ENCODE data around the gene PRDM12.

PRDM12 gene

DNA sequence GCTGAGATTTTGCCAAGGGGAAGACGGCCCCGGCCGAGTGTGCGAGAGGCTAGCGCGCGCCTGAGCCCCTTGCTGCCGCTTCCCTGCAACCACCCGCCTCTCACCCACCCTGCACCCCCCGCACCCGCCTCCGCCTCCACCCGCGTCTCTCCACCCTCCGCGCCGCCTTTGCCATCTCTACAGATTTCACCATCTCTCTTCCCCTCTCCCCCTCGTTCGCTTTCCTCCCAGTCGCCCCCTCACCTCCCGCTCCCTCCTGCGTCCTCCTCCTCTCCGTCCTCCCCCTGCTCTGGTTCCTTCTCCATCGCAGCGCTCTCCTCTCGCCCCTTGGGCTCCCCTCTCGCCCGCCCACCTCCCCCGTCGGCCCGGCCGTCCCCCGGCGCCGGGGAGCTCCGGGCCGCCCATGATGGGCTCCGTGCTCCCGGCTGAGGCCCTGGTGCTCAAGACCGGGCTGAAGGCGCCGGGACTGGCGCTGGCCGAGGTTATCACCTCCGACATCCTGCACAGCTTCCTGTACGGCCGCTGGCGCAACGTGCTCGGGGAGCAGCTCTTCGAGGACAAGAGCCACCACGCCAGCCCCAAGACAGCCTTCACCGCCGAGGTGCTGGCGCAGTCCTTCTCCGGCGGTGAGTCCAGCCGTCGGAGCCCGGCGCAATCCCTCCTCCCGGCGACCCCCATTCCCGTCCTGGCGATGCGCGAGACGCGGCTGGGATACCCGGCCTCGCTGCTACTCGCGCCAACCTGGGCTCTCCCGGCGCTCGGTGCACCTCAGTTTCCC, at the start of gene PRDM12:
PRDM12 (plus strand) TSS at position 344 of the 778 bp plus-strand sequence; CDS start at position 404, 60 bp downstream.
- H4K20me1 ChIP-seq, result peaks cover 0 to 68% (median 43%) of the 10 kb centered on the region in 11 experiments; a peak in 16 of 22 replicates
- no peak within 1 kb of the TSS for H3K9ac ChIP-seq
- no peak within 1 kb of the TSS for H3K27ac ChIP-seq
- peaks cover 0 to 3% (median 0%) of the 10 kb centered on the region in 11 experiments; a peak in 1 of 22 replicates for H3K9me3 ChIP-seq (replicated peaks in 1 of 11)
- peaks cover 92 to 96% (median 95%) of the 10 kb centered on the region in 11 experiments for H3K27me3 ChIP-seq
- no peak within 1 kb of the TSS; a peak in 1 of 20 replicates for H3K4me3 ChIP-seq
- no peak for TF ChIP-seq Cebpa-rat (IDR thresholded peaks at IDR 0.05)
- no peak within 1 kb of the TSS for H3K4me2 ChIP-seq
- no peaks in the 10 kb centered on the region; a peak in 1 of 20 replicates for H3K4me1 ChIP-seq
- no peaks in the 10 kb centered on the region for H3K36me3 ChIP-seq

DNA sequence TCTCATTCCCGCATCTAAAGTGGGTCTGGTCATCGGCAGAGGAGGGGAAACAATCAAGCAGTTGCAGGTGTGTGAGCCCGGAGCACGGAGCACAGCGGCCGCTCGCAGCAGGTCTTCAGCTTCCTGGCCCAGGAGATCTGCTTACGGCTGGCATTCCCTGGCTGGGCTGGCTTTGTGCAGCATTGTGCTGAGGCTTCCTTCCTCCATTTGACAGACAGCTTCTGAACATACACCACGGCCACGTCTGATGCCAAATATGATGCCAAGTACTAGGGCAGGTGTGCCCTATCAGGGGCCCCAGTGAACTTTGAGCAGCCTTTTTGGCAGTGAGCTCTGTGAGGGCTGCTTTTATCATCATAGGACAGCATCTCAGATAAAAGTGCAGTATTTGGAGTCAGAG, 47.9 kb upstream of the PRDM12 start:
- no peak overlapping the region for H3K4me3 ChIP-seq
- peaks cover 2 to 56% (median 21%) of the 10 kb centered on the region in 11 experiments; a peak in 12 of 22 replicates for H4K20me1 ChIP-seq
- H3K9me3 ChIP-seq (replicated peaks in 1 of 11), result no peaks in the 10 kb centered on the region
- peaks cover 99 to 100% (median 100%) of the 10 kb centered on the region in 11 experiments for H3K36me3 ChIP-seq
- no peak overlapping the region for H3K9ac ChIP-seq
- H3K4me2 ChIP-seq, result no peak overlapping the region
- no peaks in the 10 kb centered on the region for H3K4me1 ChIP-seq
- no peak overlapping the region for H3K27ac ChIP-seq
- H3K27me3 ChIP-seq, result no peaks in the 10 kb centered on the region
- no peak for TF ChIP-seq Cebpa-rat (IDR thresholded peaks at IDR 0.05)

DNA sequence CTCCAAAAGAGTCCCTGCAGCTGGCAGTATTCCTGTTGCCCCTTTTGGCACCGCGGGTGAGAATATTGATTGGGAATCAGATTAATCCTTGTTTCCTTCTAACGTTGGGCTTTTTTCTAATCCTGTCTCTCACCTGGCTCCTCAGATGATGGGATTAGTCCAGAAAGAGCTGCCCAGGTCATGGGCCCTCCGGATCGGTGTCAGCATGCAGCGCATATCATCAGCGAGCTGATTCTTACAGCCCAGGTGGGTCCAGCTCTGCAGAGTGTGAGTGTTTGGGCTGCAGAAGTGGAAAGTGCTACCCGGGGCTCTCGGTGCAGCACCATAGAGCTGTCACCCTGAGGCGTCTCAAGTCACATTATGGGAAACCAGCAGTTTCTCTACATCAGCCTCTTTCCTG, 40.9 kb upstream of the PRDM12 start:
- TF ChIP-seq Cebpa-rat (IDR thresholded peaks at IDR 0.05), result no peak
- Histone ChIP-seq H3K9ac (no peak overlapping the region), H3K4me2 (no peak overlapping the region), H3K27ac (no peak overlapping the region), H3K4me3 (no peak overlapping the region), H3K9me3 (replicated peaks in 1 of 11) (no peaks in the 10 kb centered on the region), H4K20me1 (peaks cover 0 to 61% (median 24%) of the 10 kb centered on the region in 11 experiments; a peak in 13 of 22 replicates), H3K36me3 (peaks cover 99 to 100% (median 100%) of the 10 kb centered on the region in 11 experiments), H3K27me3 (no peaks in the 10 kb centered on the region), H3K4me1 (no peaks in the 10 kb centered on the region)

DNA sequence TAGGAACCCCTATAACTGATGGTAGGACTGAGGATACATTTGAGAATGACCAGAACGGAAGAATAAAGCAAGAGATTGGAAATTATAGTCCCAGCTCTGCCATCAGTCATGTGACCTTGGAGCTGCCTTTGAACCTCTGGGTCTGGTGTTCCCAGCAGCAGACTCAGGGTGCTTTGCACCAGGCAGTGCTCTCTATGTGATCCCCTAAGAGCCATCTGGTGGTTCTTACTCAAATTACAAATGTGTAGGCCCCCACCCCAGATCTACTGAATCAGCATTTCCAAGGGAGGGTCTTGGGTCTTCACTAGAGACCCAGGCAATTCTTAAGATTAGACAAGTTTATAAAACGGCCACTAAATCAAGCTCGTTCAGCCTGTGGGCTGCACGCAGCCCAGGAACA, 40.2 kb upstream of the PRDM12 start:
- Histone ChIP-seq H3K36me3 (peaks cover 98 to 100% (median 99%) of the 10 kb centered on the region in 11 experiments), H3K4me3 (no peak overlapping the region), H3K4me1 (no peaks in the 10 kb centered on the region), H3K9ac (no peak overlapping the region), H3K4me2 (no peak overlapping the region), H3K27me3 (no peaks in the 10 kb centered on the region), H3K27ac (no peak overlapping the region), H3K9me3 (replicated peaks in 1 of 11) (no peaks in the 10 kb centered on the region), H4K20me1 (peaks cover 0 to 59% (median 24%) of the 10 kb centered on the region in 11 experiments; a peak in 14 of 22 replicates)
- no peak for TF ChIP-seq Cebpa-rat (IDR thresholded peaks at IDR 0.05)

DNA sequence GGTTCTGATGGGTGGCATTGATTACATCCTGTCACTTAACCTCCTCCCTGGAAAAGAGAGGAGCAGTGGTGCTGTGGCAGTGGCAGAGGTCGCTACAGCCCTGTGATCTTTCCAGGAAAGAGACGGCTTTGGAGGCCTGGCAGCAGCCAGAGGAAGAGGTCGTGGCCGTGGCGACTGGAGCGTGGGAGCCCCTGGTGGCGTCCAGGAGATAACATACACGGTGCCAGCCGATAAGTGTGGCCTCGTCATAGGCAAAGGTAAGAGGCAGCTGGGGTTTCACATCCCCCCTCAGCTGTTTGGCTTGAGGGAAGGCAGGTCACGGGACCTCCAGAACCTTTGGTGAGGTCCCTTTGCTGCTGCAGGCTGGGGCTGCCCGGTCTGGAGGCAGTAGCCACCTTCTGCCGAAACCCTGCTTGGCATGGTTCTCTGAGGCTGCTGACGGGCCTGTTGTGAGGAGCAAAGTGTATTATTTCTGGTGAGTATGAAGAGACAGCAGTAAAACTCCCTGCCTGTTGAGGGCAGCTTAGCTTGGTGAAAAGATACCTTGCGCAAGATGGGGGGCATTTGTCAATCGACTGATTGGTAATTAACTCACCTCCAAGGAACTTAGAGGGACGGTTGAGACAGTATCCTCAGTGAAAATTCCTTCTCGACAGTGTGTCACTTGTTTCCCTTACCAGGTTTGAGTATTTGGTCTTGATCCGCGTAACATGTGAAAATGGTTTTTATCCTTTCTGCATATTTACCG, 38.0 kb upstream of the PRDM12 start:
- peaks cover 0 to 73% (median 38%) of the 10 kb centered on the region in 11 experiments; a peak in 16 of 22 replicates for H4K20me1 ChIP-seq
- peaks cover 98 to 100% (median 99%) of the 10 kb centered on the region in 11 experiments for H3K36me3 ChIP-seq
- no peak for TF ChIP-seq Cebpa-rat (IDR thresholded peaks at IDR 0.05)
- no peak overlapping the region for H3K4me2 ChIP-seq
- H3K4me3 ChIP-seq, result no peak overlapping the region
- H3K4me1 ChIP-seq, result no peaks in the 10 kb centered on the region
- H3K9me3 ChIP-seq (replicated peaks in 1 of 11), result no peaks in the 10 kb centered on the region
- H3K27ac ChIP-seq, result no peak overlapping the region
- no peaks in the 10 kb centered on the region for H3K27me3 ChIP-seq
- H3K9ac ChIP-seq, result no peak overlapping the region

DNA sequence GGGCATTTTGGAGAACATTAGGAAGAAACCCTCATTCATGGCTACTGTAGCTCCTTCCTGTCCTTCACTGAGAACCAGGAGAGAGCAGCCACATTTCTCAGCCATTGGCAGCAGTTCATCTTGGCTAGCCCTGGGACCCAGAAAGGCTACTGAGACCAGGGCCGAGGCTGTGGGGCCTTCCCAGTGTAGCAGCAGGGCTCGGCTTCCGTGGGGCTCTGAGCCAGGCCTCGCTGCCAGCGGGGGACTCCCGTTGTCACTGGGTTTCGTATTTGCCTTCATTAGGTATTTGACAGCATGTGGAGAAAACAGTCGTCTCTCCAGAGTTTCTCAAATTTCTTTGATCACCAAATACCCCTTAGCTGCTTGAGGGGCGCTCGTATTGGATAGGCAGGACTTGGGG, 37.3 kb upstream of the PRDM12 start:
- TF ChIP-seq Cebpa-rat (IDR thresholded peaks at IDR 0.05), result no peak
- H3K27me3 ChIP-seq, result no peaks in the 10 kb centered on the region
- no peaks in the 10 kb centered on the region for H3K9me3 ChIP-seq (replicated peaks in 1 of 11)
- H3K9ac ChIP-seq, result no peak overlapping the region
- H3K4me1 ChIP-seq, result no peaks in the 10 kb centered on the region
- no peak overlapping the region for H3K4me2 ChIP-seq
- H4K20me1 ChIP-seq, result peaks cover 0 to 79% (median 42%) of the 10 kb centered on the region in 11 experiments; a peak in 16 of 22 replicates
- no peak overlapping the region for H3K4me3 ChIP-seq
- no peak overlapping the region for H3K27ac ChIP-seq
- peaks cover 98 to 100% (median 100%) of the 10 kb centered on the region in 11 experiments for H3K36me3 ChIP-seq

DNA sequence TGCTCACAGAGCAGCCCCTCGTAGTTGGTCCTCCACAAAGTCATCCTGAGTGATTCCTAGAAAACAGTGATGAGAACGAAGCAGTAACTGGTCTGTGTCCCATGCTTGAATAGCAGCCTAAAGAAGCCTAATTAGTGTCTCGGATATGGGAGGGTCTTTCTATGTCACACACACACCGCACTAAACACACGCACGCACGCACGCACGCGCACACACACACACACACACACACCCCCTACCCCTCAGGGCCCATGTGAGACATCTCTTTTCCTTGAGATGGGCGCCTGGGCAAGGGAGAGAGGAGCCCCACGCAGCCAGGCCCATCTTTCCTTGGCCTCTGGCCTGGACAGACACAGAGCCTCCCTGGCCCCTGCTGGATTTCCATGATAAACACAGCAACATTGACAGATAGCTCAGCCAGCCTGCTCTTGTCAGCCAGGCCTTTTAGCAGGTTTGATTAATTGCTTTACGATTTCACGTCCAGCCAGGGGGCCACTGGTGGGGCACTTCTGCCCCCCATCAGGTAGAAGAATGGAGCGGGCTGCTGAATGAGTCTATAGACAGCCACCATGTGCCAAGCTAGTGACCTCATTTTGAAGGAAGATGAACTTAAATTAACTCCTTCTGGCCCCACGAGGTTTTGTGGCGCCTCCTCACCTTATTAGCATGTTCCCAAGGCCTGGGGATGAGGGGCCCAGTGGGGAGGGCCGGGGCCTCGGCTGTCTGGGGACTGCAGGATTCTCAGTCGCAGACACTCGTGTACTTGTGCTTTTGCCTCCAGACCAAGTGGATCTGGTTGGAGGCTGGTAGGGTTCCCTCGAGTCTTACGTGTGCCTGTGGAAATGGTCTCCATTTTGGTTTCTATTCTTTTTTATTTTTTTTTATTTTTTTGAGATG, 36.2 kb upstream of the PRDM12 start:
- H3K4me3 ChIP-seq, result no peak overlapping the region
- no peak overlapping the region for H3K9ac ChIP-seq
- H3K27me3 ChIP-seq, result no peaks in the 10 kb centered on the region
- H3K4me2 ChIP-seq, result no peak overlapping the region
- no peaks in the 10 kb centered on the region for H3K4me1 ChIP-seq
- H4K20me1 ChIP-seq, result peaks cover 0 to 90% (median 42%) of the 10 kb centered on the region in 11 experiments; a peak in 17 of 22 replicates
- H3K9me3 ChIP-seq (replicated peaks in 1 of 11), result no peaks in the 10 kb centered on the region
- no peak overlapping the region for H3K27ac ChIP-seq
- no peak for TF ChIP-seq Cebpa-rat (IDR thresholded peaks at IDR 0.05)
- peaks cover 98 to 100% (median 100%) of the 10 kb centered on the region in 11 experiments for H3K36me3 ChIP-seq

DNA sequence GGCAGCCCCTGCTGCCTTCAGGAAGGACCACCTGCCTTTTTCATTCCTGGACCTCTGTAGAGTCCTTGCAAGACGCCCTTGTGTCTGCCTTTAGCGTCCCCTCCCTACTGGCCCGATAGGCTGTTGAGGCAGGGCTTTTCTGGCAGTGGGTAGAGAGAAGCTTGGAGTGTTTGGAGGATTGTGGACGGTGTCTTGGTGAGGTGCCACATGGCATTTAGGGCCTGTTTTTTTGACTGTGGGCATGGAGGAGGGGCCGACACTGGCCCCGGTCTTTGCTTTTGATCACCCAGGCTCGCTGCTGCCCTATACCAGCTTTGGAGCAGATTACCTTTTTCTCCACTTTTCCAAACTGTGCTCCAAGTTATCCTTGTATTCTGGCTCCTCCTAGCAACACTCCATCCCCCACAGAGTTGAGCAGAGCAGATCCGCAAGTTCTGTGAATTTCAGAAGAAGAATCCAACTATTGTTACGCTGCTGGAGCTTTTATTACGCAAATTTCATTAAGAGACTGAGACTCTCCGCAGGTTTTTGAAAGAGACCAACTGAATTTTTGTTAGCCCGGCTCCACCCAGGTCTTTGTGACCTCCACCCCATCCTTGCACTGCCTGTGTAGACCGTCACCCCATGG, 34.8 kb upstream of the PRDM12 start:
- no peaks in the 10 kb centered on the region for H3K9me3 ChIP-seq (replicated peaks in 1 of 11)
- H3K27me3 ChIP-seq, result no peaks in the 10 kb centered on the region
- peaks cover 0 to 96% (median 48%) of the 10 kb centered on the region in 11 experiments; a peak in 18 of 22 replicates for H4K20me1 ChIP-seq
- H3K27ac ChIP-seq, result no peak overlapping the region
- TF ChIP-seq Cebpa-rat (IDR thresholded peaks at IDR 0.05), result no peak
- H3K9ac ChIP-seq, result no peak overlapping the region
- H3K36me3 ChIP-seq, result peaks cover 96 to 100% (median 100%) of the 10 kb centered on the region in 11 experiments
- no peaks in the 10 kb centered on the region for H3K4me1 ChIP-seq
- H3K4me3 ChIP-seq, result no peak overlapping the region
- no peak overlapping the region for H3K4me2 ChIP-seq
